GM20000 (cell line): ENCODE results near the gene CRISPLD2.

Experiments
- DNase-seq: peaks from one replicate; pipeline ENCODE4 v3.0.0; 2012; ENCODE audit warnings: low spot score
- CTCF ChIP-seq: IDR thresholded peaks from 2 replicates; pipeline ENCODE4 v1.5.1; 2012; ENCODE audit warnings: mild to moderate bottlenecking, control low read depth; ENCODE audit errors: extremely low read depth, missing control alignments

The CRISPLD2 gene

GRCh38 chr16:84836234-84836647, 16.5 kb downstream of the CRISPLD2 start:
- no peak for TF ChIP-seq CTCF
- no peak for DNase-seq

- no peak for TF ChIP-seq CTCF
- DNase-seq = no peak
These were observed 17.2 kb downstream of the CRISPLD2 start for GRCh38 chr16:84836967-84837366.

GRCh38 chr16:84838383-84838948, 18.7 kb downstream of the CRISPLD2 start:
- TF ChIP-seq CTCF = no peak
- no peak for DNase-seq

GRCh38 chr16:84839054-84839453, 19.3 kb downstream of the CRISPLD2 start:
- DNase-seq = no peak
- TF ChIP-seq CTCF = no peak

- no peak for TF ChIP-seq CTCF
- no peak for DNase-seq
These were observed 20.2 kb downstream of the CRISPLD2 start for GRCh38 chr16:84839956-84840355.

- TF ChIP-seq CTCF = no peak
- no peak for DNase-seq
These were observed 21.2 kb downstream of the CRISPLD2 start for GRCh38 chr16:84840687-84841627.

- no peak for DNase-seq
- no peak for TF ChIP-seq CTCF
These were observed 22.1 kb downstream of the CRISPLD2 start for GRCh38 chr16:84841787-84842300.
